Measurements from ENCODE around the gene STX1A.
"Not testable (repeated sequence)": the region's sequence is repeated elsewhere in the genome, so short reads cannot be mapped to it uniquely, and the experiment has no call there.

DNA sequence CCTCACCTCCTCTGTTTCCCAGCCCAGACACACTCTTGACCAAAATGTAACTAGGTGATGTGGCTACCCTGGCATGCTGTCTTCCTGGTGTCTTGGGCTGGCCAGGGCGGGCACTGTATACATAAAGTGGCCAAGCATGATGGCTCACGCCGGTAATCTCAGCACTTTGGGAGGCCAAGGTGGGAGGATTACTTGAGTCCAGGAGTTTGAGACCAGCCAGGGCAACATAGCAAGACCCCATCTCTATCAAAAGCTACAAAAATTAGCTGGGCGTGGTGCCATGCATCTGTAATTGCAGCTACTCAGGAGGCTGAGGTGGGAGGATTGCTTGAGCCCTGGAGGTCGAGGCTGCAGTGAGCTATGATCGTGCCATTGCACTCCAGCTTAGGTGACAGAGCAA lies 6.2 kb downstream of the STX1A start:
- not testable (repeated sequence) for TF ChIP-seq CTCF (IDR thresholded peaks at IDR 0.05; ENCODE audit: low read length); EZH2 (IDR thresholded peaks at IDR 0.05; ENCODE audit: borderline replicate concordance, low read length)

All from OCI-LY1 (cell line).